Upper lobe of left lung (tissue), 6 donors: ENCODE data around the gene KPNA5. TPM values are rescaled to one million over a fixed set of nuclear protein-coding genes. Genes with fewer than 3 reads are reported as not detected.
"Not testable (repeated sequence)": the region's sequence is repeated elsewhere in the genome, so short reads cannot be mapped to it uniquely, and the experiment has no call there.

ENCODE experiments used
- ATAC-seq, 2 donors: fragments of 200-7000 bp; cut with Tn5 transposase; one replicate each; pipeline ENCODE4 v1.9.1; 2022; ENCODE audit warnings: mild to moderate bottlenecking in 2 of 2, moderate library complexity in 2 of 2; ENCODE audit not compliant: low FRiP score in 2 of 2
- DNase-seq, 2 donors: peaks; one replicate each; pipeline ENCODE4 v3.0.0-alpha.2; 2019 to 2020
- H3K27ac ChIP-seq, 4 donors: fragments of 200-600 bp; sonication (generic); one replicate each; pipeline ENCODE4 v1.5.1; 2016 to 2019
- H3K27me3 ChIP-seq, 4 donors: fragments of 200-600 bp; sonication (generic); one replicate each; pipeline ENCODE4 v1.5.1; 2017 to 2019
- H3K36me3 ChIP-seq, 4 donors: fragments of 200-600 bp; sonication (generic); one replicate each; pipeline ENCODE4 v1.5.1; 2016 to 2019
- H3K4me1 ChIP-seq, 4 donors: fragments of 200-600 bp; sonication (generic); one replicate each; pipeline ENCODE4 v1.5.1; 2018 to 2019
- H3K4me3 ChIP-seq, 4 donors: fragments of 200-600 bp; sonication (generic); one replicate each; pipeline ENCODE4 v1.5.1; 2017 to 2019; ENCODE audit warnings: mild to moderate bottlenecking in 2 of 4, moderate library complexity in 1 of 4
- H3K9me3 ChIP-seq, 4 donors: fragments of 200-600 bp; sonication (generic); one replicate each; pipeline ENCODE4 v1.5.1; 2018 to 2019
- EP300 ChIP-seq, 4 donors: sonication (generic); formaldehyde crosslinking; IDR thresholded peaks; one replicate each; pipeline ENCODE4 v1.5.1; 2017; ENCODE audit warnings: antibody characterized with exemption in 4 of 4, control low read depth in 2 of 4
- POLR2A ChIP-seq, 4 donors: fragments of 450-650 bp; IDR thresholded peaks; one replicate each; pipeline ENCODE4 v1.5.1; 2016 to 2017; ENCODE audit warnings: antibody characterized with exemption in 4 of 4, mild to moderate bottlenecking in 2 of 4
- POLR2AphosphoS5 ChIP-seq, 2 donors: sonication (generic); formaldehyde crosslinking; IDR thresholded peaks; one replicate each; pipeline ENCODE4 v1.5.1; 2017; ENCODE audit warnings: antibody characterized with exemption in 2 of 2
- WGBS, 2 donors: methylation state at CpG; one replicate each; pipeline ENCODE4 v1.1.5; 2017 to 2018; 5-methylcytosine and 5-hydroxymethylcytosine counted together
- total RNA-seq, 6 donors: library from RNA; depleted of rRNA in 4 of 6; stranded (reverse); fragments of >200 nt in 4 of 6; gene quantifications; one replicate each; pipeline versions ENCODE4 v1.1.0 to v1.2.1, GENCODE V29; 2016 to 2021
- TF ChIP-seq, protein P1 (sequence below), 6 experiments: fragments of 450-650 bp in 4 of 6; fragments of 200-600 bp in 2 of 6; sonication (generic) in 2 of 6; IDR thresholded peaks; one replicate each; pipeline ENCODE4 v1.5.1; 2016 to 2019; ENCODE audit warnings: antibody characterized with exemption in 6 of 6
- donor health status: DM: no; HTN: no; CAD: no; lungs with moderate emphysema.
- donor health status: DM: no; HTN: yes; CAD: no; lungs with severe emphysema.

Gene KPNA5
- total RNA-seq, 6 donors from 2014 or later: 3.1 to 20.1 (median 9.2) TPM

DNA sequence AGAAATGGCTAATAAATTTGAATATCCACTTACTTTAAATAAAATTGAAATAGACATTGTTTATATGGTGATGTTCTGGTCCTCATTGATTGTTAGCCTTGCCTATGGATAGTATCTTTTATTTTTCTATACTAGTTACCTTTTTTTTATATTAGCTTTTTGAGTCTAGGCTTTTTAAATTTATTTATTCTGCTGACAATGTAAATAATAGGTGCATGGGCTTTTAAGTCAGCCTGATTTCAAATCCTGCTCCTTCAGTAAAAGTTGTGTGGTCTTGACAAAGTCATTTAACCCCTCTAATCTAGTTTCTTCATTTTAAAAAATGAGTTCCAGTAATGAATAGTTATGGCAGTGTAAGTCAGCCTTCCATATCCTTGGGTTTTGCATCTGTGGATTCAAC lies 45.9 kb downstream of the KPNA5 start:
- Histone ChIP-seq H3K27ac (no peak overlapping the region), H3K4me1 (no peaks in the 10 kb centered on the region), H3K27me3 (no peaks in the 10 kb centered on the region), H3K9me3 (no peaks in the 10 kb centered on the region), H3K4me3 (no peak overlapping the region), H3K36me3 (peaks cover 5 to 72% (median 7%) of the 10 kb centered on the region in 4 donors)
- DNase-seq (no peak), ATAC-seq (no peak)
- no peak for TF ChIP-seq POLR2AphosphoS5 (IDR thresholded peaks at IDR 0.05)
- TF ChIP-seq POLR2A (IDR thresholded peaks at IDR 0.05): no peak
- no peak for TF ChIP-seq EP300 (IDR thresholded peaks at IDR 0.05)
- TF ChIP-seq, protein P1, sequence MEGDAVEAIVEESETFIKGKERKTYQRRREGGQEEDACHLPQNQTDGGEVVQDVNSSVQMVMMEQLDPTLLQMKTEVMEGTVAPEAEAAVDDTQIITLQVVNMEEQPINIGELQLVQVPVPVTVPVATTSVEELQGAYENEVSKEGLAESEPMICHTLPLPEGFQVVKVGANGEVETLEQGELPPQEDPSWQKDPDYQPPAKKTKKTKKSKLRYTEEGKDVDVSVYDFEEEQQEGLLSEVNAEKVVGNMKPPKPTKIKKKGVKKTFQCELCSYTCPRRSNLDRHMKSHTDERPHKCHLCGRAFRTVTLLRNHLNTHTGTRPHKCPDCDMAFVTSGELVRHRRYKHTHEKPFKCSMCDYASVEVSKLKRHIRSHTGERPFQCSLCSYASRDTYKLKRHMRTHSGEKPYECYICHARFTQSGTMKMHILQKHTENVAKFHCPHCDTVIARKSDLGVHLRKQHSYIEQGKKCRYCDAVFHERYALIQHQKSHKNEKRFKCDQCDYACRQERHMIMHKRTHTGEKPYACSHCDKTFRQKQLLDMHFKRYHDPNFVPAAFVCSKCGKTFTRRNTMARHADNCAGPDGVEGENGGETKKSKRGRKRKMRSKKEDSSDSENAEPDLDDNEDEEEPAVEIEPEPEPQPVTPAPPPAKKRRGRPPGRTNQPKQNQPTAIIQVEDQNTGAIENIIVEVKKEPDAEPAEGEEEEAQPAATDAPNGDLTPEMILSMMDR (IDR thresholded peaks at IDR 0.05): no peak

DNA sequence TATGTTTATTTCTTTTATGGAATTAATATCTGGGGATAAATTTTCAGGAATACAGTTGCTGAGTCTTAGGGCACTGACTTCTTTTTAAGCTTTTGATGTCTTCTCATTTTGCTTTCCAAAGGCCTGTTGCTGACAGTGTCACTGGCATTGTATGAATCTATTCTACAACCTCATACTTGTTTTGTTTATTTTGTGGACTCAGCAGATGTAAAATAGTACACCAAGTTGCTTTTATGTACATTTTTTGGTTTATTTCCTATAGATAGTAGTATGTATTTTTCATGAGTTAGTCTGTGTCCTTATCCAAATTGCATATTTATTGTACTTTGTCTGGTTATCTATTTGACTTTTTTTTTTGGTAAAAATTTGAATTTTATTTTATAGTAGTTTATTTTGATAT lies 49.5 kb downstream of the KPNA5 start:
- no peak for TF ChIP-seq EP300 (IDR thresholded peaks at IDR 0.05)
- no peak for TF ChIP-seq POLR2AphosphoS5 (IDR thresholded peaks at IDR 0.05)
- no peak for TF ChIP-seq POLR2A (IDR thresholded peaks at IDR 0.05)
- TF ChIP-seq, protein P1 (IDR thresholded peaks at IDR 0.05): no peak
- H3K36me3 ChIP-seq: peaks cover 0 to 72% (median 6%) of the 10 kb centered on the region in 4 donors
- H3K27me3 ChIP-seq: no peaks in the 10 kb centered on the region
- no peak overlapping the region for H3K4me3 ChIP-seq
- DNase-seq: no peak
- no peak overlapping the region for H3K27ac ChIP-seq
- H3K9me3 ChIP-seq: no peaks in the 10 kb centered on the region
- ATAC-seq: no peak
- H3K4me1 ChIP-seq: no peaks in the 10 kb centered on the region

DNA sequence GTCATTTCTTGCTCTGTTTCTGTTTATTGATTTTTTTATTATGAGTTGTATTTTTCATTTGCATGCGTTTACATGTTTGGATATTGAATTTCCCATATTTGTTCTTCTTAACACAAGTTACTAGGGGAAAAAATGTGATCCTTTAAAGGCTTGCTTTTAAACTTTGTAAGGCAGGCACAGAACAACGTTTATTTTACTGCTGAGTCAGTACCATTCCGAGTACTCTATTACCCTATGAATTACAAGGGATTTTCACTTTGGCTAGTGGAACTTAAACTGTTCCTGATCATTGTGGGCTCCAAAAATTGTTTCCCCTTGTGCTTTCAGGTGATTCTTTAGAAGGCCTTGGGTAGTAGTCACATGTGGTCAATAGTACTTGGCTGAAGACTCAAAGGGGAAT lies 56.0 kb downstream of the KPNA5 start:
- ATAC-seq (no peak), DNase-seq (no peak)
- Histone ChIP-seq H3K27me3 (no peaks in the 10 kb centered on the region), H3K9me3 (no peaks in the 10 kb centered on the region), H3K36me3 (peaks cover 0 to 23% (median 2%) of the 10 kb centered on the region in 4 donors), H3K4me3 (no peak overlapping the region), H3K4me1 (no peaks in the 10 kb centered on the region), H3K27ac (no peak overlapping the region)
- TF ChIP-seq POLR2A (IDR thresholded peaks at IDR 0.05): no peak
- no peak for TF ChIP-seq EP300 (IDR thresholded peaks at IDR 0.05)
- TF ChIP-seq POLR2AphosphoS5 (IDR thresholded peaks at IDR 0.05): no peak
- TF ChIP-seq, protein P1 (IDR thresholded peaks at IDR 0.05): no peak
- 90 to 97% methylated on average over 3 of the region's 3 CpGs for WGBS, 2 donors

DNA sequence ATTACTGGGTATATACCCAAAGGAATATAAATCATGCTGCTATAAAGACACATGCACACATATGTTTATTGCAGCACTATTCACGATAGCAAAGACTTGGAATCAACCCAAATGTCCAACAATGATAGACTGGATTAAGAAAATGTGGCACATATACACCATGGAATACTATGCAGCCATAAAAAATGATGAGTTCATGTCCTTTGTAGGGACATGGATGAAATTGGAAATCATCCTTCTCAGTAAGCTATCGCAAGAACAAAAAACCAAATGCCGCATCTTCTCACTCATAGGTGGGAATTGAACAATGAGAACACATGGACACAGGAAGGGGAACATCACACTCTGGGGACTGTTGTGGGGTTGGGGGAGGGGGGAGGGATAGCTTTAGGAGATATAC lies 59.5 kb downstream of the KPNA5 start:
- 80 to 98% methylated on average over 3 of the region's 3 CpGs for whole genome bisulfite sequencing, 2 donors
- H3K4me3 ChIP-seq, H3K4me1 ChIP-seq, ATAC-seq, H3K27ac ChIP-seq, H3K36me3 ChIP-seq, DNase-seq, H3K27me3 ChIP-seq, H3K9me3 ChIP-seq: not testable (repeated sequence)

DNA sequence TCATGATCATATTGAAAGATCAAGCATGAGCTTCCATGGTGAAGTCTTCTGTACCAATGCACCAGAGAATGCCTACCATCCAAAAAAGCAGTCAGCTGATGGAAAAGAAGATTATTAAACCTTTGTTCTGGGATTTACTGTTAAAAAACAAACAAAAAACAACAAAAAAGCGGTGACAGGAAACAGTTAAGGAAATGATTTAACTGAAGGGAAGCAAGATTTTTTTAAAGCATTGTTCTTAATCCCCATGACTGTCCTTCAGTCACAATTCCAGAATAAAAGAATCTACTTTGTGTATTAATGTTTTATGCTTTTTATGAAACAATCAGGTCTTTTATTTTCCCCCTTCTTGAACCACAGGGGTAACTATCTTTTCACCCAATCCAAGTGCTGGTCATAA lies 60.6 kb downstream of the KPNA5 start:
- H3K27ac ChIP-seq: no peak overlapping the region
- no peaks in the 10 kb centered on the region for H3K27me3 ChIP-seq
- H3K36me3 ChIP-seq: no peaks in the 10 kb centered on the region
- H3K4me1 ChIP-seq: no peaks in the 10 kb centered on the region
- TF ChIP-seq, protein P1 (IDR thresholded peaks at IDR 0.05): no peak
- TF ChIP-seq POLR2AphosphoS5 (IDR thresholded peaks at IDR 0.05) (no peak), EP300 (IDR thresholded peaks at IDR 0.05) (no peak), POLR2A (IDR thresholded peaks at IDR 0.05) (no peak)
- 53 to 56% methylated on average over 1 of the region's 1 CpG for WGBS, 2 donors
- DNase-seq (no peak), ATAC-seq (no peak)
- H3K4me3 ChIP-seq: no peak overlapping the region
- no peaks in the 10 kb centered on the region for H3K9me3 ChIP-seq
